GM10847 (cell line): ENCODE results near the gene FAM118B.

Experiments
- POLR2A ChIP-seq: IDR thresholded peaks from 2 replicates; pipeline ENCODE4 v1.6.1; 2011; ENCODE audit not compliant: insufficient read length; ENCODE audit errors: extremely low read depth

The FAM118B gene

DNA sequence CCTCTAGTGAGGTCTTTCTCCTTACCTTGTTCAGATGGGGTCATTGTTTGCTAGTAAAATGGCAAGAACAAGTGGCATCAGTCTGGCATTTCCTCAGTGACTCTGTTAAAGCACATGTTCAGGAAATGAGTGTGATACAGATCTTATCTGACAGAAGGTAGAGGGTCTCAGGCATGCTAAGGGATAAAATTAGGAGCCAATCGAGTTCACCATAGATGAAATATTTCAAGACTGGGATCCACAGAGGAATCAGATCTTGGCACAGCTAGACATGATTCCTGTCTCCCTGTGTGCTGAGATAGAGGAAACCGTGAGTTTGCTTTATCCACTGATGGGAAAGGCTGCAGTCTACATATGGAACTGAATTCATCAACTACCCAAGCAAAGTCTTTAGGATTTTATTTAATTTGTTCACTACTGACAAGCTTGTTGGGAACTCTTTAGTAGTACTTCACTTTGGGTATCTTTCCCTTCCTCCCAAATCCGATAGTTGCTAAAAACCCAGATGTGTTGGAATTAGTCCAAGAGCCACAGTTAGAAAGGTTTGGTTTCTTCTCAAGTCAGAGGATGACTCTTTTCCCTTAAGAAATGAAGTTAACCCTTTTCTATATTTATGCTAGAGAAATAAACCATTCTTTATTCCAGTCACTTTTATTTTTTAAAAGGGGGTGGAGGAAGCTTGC is 18.4 kb downstream of the FAM118B start:
- TF ChIP-seq POLR2A = no peak

DNA sequence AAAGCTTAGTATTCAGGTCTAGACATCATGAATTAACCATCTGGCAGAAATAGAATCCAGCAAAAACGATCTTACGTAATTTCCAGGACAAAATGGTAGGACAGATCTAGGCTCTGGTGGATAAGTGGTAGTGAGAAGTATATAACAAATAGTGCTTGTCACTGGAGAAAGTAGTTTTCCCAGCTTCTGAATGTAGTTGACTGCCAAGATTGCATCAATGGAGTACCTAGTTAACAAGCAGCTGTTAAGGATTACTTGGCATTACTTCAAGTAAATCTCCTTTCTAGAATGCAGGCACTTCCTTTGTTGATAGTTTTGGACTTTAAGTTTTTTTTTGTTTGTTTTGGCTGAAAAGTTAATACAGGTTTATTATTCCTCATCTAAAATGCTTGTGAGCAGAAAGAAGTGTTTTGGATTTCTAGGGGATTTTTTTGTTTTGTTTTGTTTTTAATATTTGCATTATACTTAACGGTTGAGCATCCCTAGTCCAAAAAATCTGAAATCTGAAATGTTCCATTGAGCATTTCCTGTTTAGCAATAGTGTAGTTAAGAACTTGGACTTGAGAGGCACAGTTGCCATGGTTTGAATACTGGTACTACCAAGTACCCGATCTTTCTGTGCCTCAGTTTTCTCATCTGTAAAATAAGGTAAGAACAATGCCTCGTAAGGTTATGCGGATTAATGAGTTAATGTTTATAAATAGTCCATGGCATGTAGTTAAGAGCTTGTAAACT is 20.3 kb downstream of the FAM118B start:
- no peak for TF ChIP-seq POLR2A

DNA sequence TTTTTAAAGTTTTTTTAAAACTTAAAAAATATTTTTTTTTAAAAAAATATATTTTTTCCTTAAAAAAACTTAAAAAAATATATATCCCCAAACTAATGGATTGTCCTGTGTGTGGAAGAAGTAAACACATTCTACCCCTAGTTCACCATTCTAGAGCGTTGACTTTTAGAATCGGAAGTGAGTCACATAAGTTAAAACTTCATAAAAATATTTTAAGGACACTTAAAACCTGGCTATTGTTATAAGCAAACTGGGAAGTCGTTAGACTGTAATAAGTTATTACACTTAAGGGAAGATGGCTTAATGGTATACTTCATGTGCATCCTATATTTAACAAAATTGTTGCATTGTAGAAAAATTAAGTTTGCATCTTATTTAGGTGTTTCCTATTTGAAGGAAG is 21.1 kb downstream of the FAM118B start:
- TF ChIP-seq POLR2A = no peak

DNA sequence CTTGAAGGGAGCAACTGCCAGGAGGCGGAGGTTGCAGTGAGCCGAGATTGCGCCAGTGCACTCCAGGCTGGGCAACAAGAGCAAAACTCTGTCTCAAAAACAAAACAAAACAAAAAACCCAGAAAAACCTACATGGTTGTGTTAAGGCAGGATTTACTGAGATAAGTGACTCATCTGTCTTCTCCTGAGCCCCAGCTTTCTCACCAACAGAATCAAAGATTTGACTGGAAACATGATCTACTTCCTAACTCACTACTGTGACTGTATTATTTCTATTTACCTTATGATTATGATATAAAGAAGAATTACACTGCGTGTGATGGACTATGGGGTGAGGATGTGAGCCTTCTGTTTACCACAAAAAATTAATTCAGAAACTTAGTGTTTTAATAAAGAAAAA is 21.8 kb downstream of the FAM118B start:
- no peak for TF ChIP-seq POLR2A

DNA sequence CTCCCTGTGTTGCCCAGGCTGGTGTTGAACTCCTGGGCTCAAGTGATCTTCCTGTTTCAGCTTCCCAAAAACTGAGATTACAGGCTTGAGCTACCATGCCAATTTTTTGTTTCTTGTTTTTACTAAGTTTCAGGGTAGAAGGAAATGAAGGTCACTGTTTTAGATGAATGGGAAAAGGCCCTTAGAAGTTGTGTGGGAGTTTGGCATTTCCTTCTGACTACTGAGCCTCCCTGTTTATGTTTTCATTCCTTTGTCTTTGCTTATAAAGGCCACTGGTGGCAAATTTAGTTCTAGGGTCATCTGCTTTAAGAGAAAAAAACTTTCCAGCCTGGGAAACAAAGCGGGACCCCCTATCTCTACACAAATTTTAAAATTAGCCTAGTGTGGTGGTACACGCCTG is 35.1 kb downstream of the FAM118B start:
- no peak for TF ChIP-seq POLR2A

DNA sequence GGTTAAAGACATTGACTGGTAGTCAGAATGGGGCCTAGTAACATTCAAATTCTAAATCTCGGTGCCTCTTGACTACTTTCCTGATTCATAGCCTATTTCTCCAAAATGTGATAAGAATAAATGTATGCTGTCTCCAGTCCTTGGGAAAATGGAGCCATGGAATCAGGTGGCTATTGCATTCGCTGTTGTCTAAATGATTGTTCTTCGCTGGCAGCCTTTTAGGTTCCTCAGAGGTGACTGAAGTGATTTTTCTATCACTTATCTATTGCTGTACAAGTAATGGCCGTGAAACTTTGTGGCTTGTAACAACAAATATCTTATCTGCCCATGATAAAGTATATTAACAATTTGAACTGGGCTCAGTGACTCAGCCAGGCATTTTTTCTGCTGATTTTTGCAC is 41.7 kb downstream of the FAM118B start:
- no peak for TF ChIP-seq POLR2A

DNA sequence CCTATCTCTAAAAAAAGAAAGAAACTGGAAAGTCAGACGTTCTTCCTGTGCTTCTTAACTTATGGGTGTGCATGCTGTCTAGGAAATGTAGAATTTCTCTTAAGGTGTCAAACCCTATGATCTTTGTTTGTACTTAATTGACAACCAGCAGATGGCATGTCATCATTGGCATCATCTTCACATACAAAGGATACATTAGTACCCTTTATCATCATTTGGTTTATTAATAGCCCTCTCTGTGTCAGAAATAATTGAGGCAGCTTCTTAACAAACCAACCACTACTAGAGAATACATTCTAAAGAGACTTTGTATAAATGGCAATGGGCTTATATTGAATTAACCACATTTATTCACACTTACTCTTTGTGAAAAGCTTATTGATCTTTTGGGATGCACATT is 43.2 kb downstream of the FAM118B start:
- no peak for TF ChIP-seq POLR2A

DNA sequence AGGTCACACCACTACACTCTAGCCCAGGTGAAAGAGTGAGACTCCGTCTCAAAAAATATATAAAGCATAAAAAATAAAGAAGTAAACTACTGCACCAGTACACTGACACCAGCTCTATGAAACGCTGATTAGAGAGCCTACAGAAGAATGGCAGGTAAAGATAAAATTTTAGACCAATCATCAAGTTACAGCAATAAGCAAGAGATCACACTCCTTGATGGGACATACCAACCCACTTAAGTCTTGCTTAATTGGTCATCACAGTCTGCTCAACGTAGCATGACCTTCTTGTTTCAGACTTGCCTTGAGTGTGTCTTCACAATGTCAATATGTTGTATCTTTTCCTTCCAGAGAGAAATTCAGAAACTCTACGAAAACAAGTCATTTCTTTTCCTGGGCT is 44.6 kb downstream of the FAM118B start:
- no peak for TF ChIP-seq POLR2A

DNA sequence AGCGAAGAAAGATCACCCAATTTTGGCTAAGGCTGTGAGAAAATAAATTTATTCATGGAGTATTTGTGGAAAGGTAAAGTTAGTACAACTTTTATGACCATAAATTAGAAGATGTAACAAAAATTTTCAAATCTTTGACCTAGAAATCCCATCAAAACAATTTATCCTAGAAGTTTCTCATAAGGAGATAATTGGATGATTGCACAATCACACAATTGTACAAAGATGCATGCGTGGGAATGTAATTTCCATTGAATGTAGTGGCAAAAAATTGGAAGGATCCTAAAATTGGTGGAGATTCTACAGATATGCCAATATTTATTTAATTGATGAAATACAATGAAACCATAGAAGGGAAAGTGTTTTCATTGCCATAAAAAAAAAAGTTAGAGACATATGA is 45.6 kb downstream of the FAM118B start:
- no peak for TF ChIP-seq POLR2A

DNA sequence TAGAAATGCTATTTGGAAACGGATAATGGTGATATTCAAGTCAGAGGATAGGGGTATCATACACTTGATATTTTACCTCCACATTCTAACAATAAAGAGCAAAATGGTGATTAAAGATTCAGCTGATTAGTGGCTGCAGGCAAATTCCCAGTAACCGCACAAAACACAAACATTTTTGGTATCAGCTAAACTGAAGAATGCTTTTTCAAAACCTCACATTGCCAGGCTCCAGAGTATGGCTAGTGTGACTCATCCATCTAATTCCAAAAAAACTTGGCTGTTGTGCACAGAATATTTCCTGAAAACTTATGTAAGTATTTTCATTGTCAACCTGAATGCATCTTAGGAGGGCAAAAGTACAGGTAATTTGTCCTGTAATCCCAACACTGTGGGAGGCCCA is 46.2 kb downstream of the FAM118B start:
- no peak for TF ChIP-seq POLR2A

DNA sequence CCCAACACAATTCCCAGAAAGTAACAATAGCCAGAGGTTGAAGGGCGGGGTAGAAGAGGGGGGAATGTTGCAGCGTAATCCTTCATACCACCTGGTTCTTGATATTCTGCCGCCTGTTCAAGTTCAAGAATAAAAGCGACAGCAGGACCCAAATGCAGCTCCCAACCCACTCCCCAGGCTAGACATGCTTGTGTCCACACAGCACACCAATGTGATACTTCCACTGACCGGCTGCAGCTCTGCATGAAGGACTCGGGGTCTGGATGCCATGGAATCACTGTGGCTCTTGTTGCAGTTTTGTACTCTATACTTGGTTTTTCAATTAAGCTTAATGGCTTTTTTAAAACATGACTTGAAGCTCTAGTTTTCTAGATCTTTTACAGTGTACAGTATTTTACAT is 50.6 kb downstream of the FAM118B start:
- TF ChIP-seq POLR2A = no peak

DNA sequence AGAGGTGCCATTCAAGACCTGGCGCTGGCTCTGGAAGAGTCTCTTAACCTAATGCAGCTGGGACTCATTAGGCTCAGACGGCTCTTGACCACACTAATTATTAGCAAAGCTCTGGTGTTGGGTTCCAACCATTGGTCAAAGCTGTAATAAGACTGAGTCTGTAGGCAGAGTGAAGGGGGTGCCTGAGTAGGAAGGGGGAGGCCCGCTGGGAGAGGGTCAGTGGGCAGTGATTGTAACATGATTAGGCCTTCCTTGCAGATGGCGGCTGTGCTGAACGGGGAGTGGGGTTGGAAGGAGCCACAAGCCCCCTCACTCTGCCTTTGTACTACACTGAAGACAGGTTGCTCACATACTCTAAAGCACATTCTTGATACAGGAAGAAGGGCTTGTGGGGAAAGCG is 51.9 kb downstream of the FAM118B start:
- no peak for TF ChIP-seq POLR2A

DNA sequence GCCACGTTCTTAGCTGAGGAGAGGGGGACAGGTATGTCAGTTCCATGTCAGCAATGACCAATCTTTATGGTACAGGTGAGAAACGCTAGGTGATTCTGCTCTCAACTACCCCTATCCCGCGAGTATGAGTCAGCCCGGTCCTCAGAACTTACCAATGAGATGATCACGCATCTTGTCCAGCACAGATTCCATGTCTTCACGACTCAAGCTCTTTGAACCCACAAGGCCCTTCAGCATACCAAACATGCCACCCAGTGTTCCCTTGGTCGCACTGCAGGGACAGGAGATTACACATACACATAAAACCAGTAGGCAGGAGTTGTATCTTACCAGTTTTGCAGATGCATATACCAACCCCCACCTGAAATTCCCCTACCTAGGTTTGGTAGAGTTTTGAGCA is 54.2 kb downstream of the FAM118B start:
- no peak for TF ChIP-seq POLR2A

DNA sequence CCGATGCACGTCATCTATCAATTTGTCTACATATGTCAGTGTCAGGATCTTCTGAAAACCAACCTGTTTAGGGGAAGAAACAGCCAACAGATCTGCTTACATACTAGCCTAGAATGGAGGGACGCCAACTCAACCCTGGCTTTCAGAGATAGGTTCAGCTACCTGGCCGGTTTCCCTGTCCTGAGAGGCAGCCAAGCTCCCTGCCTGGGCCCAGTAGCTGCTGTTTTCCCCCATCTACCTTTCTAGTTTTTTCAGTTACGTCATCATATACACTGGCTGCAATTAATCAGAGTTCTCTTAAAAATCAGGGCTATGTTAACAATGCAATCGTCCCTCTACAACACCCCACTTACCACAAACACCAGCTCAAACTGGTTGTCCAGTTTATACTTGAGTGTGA is 56.1 kb downstream of the FAM118B start:
- no peak for TF ChIP-seq POLR2A

DNA sequence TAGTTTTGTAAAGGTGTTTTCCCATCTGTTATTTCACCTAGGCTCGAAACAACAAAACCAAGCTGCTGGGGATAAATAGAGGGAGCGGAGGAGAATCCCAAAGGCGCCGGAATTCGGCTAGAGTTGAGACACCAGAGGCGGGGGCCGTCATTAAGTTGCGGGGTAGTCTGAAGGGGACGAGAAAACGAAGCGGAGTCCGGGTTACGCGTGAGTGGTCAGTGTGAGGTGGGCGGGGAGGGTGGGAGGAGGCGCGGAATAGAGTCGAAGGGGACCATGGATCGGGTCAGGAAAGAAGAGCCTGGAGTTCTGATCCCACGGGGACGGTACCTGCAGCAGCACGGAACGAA is 56.8 kb downstream of the FAM118B start:
- no peak for TF ChIP-seq POLR2A

DNA sequence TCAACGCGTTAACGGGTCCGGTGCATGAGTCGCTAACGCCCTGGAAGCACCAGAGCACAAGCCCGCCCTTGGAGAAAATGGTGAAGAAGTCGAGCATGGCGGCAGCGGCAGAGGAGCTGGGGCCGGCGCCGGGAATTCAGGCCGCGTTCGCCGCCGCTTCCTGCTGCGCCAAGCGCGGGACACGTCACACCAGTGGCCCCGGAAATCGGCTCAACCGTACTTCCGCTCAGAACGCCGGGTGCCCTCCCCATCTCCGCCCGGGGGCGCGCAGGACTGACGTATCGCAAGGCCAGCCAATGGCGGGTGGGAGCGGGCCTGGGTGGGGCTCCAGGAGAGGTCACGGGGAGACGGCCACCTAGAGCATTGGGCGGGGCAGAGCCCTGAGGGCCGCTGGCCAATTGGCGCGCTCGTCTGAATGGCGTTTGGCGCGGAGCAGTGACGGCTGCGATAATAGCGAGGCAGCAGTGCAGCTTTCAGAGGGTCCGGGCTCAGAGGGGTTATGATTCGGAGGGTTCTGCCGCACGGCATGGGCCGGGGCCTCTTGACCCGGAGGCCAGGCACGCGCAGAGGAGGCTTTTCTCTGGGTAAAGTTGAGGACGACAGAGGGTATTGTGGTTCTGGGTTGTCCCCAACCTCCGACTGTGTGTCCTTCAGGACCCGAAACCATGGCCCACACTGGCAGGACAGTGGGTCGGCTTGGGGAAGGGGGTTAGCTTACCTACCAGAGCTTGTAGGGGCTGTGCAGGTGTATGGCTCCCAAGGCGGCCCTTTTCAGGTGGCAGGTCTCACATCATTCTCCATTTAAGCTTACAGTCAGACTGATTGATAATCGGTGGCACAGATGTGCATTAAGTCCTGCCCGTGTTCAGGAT is 57.4 kb downstream of the FAM118B start, which contains the start of the genes FOXRED1 and SRPRA:
TSS of gene FOXRED1 (plus strand) at position 447 of the 872 bp plus-strand sequence. CDS start at position 500, 53 bp downstream.
TSS of gene SRPRA (minus strand) at position 188 of the 872 bp plus-strand sequence. CDS start at position 97, 91 bp downstream.
- TF ChIP-seq POLR2A = peak; percentile 70

DNA sequence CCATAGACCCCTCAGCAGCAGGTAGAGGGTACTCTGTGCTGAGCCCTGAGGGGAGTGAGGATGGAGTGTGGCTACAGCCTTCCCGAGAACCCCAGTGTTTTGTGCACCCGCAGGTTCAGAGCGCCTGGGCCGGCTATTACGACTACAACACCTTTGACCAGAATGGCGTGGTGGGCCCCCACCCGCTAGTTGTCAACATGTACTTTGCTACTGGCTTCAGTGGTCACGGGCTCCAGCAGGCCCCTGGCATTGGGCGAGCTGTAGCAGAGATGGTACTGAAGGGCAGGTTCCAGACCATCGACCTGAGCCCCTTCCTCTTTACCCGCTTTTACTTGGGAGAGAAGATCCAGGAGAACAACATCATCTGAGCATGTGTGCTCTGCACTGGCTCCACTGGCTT is 65.7 kb downstream of the FAM118B start:
- no peak for TF ChIP-seq POLR2A
